H9 (cell line): Measurements from ENCODE around the gene BCHE. TPM values are rescaled to one million over a fixed set of nuclear protein-coding genes. Genes with fewer than 3 reads are reported as not detected.

Experiments used
- DNase-seq: peaks from one replicate; pipeline ENCODE4 v3.0.0-alpha.2; 2017
- H2AFZ ChIP-seq: one replicate; pipeline ENCODE4 v1.6.1; 2013; ENCODE audit warnings: mild to moderate bottlenecking, low read length, control low read depth, moderate library complexity
- H2AK5ac ChIP-seq: 2 replicates; pipeline ENCODE4 v1.6.1; 2013; ENCODE audit warnings: low read length, control low read depth, mixed read lengths; ENCODE audit not compliant: insufficient read length
- H2BK120ac ChIP-seq: one replicate; pipeline ENCODE4 v1.6.1; 2013; ENCODE audit warnings: low read depth, mild to moderate bottlenecking, low read length, control low read depth, inconsistent platforms; ENCODE audit not compliant: poor library complexity, severe bottlenecking
- H2BK12ac ChIP-seq: 2 replicates; pipeline ENCODE4 v1.6.1; 2013; ENCODE audit warnings: low read length, control low read depth, mixed read lengths, low read depth; ENCODE audit not compliant: insufficient read length
- H2BK15ac ChIP-seq: 2 replicates; pipeline ENCODE4 v1.6.1; 2013; ENCODE audit warnings: low read depth, low read length, control low read depth
- H2BK20ac ChIP-seq: one replicate; pipeline ENCODE4 v1.6.1; 2013; ENCODE audit warnings: low read depth, mild to moderate bottlenecking, low read length, control low read depth, inconsistent platforms; ENCODE audit not compliant: poor library complexity, severe bottlenecking
- H2BK5ac ChIP-seq: 2 replicates; pipeline ENCODE4 v1.6.1; 2013; ENCODE audit warnings: low read length, control low read depth, mixed read lengths; ENCODE audit not compliant: insufficient read length
- H3K14ac ChIP-seq: 2 replicates; pipeline ENCODE4 v1.6.1; 2013; ENCODE audit warnings: low read length, control low read depth; ENCODE audit not compliant: insufficient read depth
- H3K18ac ChIP-seq: 2 replicates; pipeline ENCODE4 v1.6.1; 2013; ENCODE audit warnings: low read depth, mild to moderate bottlenecking, mixed read lengths, low read length, control low read depth; ENCODE audit not compliant: insufficient read length
- H3K23ac ChIP-seq: 2 replicates; pipeline ENCODE4 v1.6.1; 2013; ENCODE audit warnings: low read length, control low read depth, mixed read lengths, low read depth; ENCODE audit not compliant: insufficient read length
- H3K23me2 ChIP-seq: 2 replicates; pipeline ENCODE4 v1.6.1; 2013; ENCODE audit warnings: low read depth, mild to moderate bottlenecking, mixed read lengths, low read length, control low read depth; ENCODE audit not compliant: insufficient read length, poor library complexity, severe bottlenecking
- H3K27ac ChIP-seq: 2 replicates; pipeline ENCODE4 v1.5.1; 2013; ENCODE audit warnings: low read length, control low read depth, mixed read lengths, low read depth; ENCODE audit not compliant: insufficient read length
- H3K27me3 ChIP-seq: 2 replicates; pipeline ENCODE4 v1.6.1; 2013; ENCODE audit warnings: low read length, control low read depth, inconsistent platforms; ENCODE audit not compliant: insufficient read depth
- H3K4ac ChIP-seq: 2 replicates; pipeline ENCODE4 v1.6.1; 2013; ENCODE audit warnings: low read depth, mild to moderate bottlenecking, control low read depth, inconsistent platforms, low read length, moderate library complexity
- H3K4me1 ChIP-seq: 2 replicates; pipeline ENCODE4 v1.6.1; 2013; ENCODE audit warnings: low read length, control low read depth, inconsistent platforms; ENCODE audit not compliant: insufficient read depth
- H3K4me2 ChIP-seq: 2 replicates; pipeline ENCODE4 v1.6.1; 2013; ENCODE audit warnings: low read length, control low read depth, mixed read lengths; ENCODE audit not compliant: insufficient read length, insufficient read depth
- H3K56ac ChIP-seq: 2 replicates; pipeline ENCODE4 v1.6.1; 2013; ENCODE audit warnings: low read depth, mild to moderate bottlenecking, mixed read lengths, low read length, control low read depth; ENCODE audit not compliant: insufficient read length
- H3K79me1 ChIP-seq: 2 replicates; pipeline ENCODE4 v1.6.1; 2013; ENCODE audit warnings: low read depth, mild to moderate bottlenecking, moderate library complexity, low read length, control low read depth, inconsistent platforms; ENCODE audit not compliant: insufficient read depth, poor library complexity, severe bottlenecking
- H3K79me2 ChIP-seq: 2 replicates; pipeline ENCODE4 v1.6.1; 2013; ENCODE audit warnings: low read length, control low read depth, inconsistent platforms; ENCODE audit not compliant: insufficient read depth
- H3K9ac ChIP-seq: 2 replicates; pipeline ENCODE4 v1.6.1; 2013; ENCODE audit warnings: low read length, control low read depth, mixed read lengths; ENCODE audit not compliant: insufficient read length; ENCODE audit errors: extremely low read depth
- H3K9me3 ChIP-seq: one replicate; pipeline ENCODE4 v1.6.1; 2013; ENCODE audit warnings: low read depth, low read length, inconsistent platforms; ENCODE audit not compliant: control insufficient read depth
- H3T11ph ChIP-seq: one replicate; pipeline ENCODE4 v1.6.1; 2013; ENCODE audit warnings: mild to moderate bottlenecking, low read length, control low read depth, inconsistent platforms
- H4K20me1 ChIP-seq: one replicate; pipeline ENCODE4 v1.6.1; 2013; ENCODE audit not compliant: control insufficient read depth, insufficient read length, insufficient read depth
- H4K5ac ChIP-seq: 2 replicates; pipeline ENCODE4 v1.6.1; 2013; ENCODE audit warnings: low read depth, mild to moderate bottlenecking, mixed read lengths, low read length, control low read depth; ENCODE audit not compliant: insufficient read length
- H4K8ac ChIP-seq: replicated peaks from 2 replicates; pipeline ENCODE4 v1.6.1; 2013; ENCODE audit warnings: low read length, control low read depth, mixed read lengths, low read depth; ENCODE audit not compliant: insufficient read length
- H4K91ac ChIP-seq: 2 replicates; pipeline ENCODE4 v1.6.1; 2013; ENCODE audit warnings: low read depth, mild to moderate bottlenecking, moderate library complexity, mixed read lengths, low read length, control low read depth; ENCODE audit not compliant: insufficient read length
- H3K27ac Mint-ChIP-seq, 3 experiments: 2 replicates in 2 of 3; 3 replicates in 1 of 3; pipeline ENCODE4 v1.8.0; 2020 to 2021; ENCODE audit warnings: mixed read lengths in 3 of 3, mild to moderate bottlenecking in 1 of 3, moderate library complexity in 1 of 3
- H3K27me3 Mint-ChIP-seq: 2 replicates; pipeline ENCODE4 v1.8.0; 2021; ENCODE audit warnings: low read depth, mild to moderate bottlenecking, moderate library complexity, mixed read lengths
- H3K36me3 Mint-ChIP-seq, 3 experiments: 2 replicates in 2 of 3; 3 replicates in 1 of 3; pipeline ENCODE4 v1.8.0; 2020 to 2021; ENCODE audit warnings: low read depth in 3 of 3, mixed read lengths in 3 of 3; ENCODE audit not compliant: insufficient read depth in 1 of 3
- H3K4me1 Mint-ChIP-seq, 2 experiments: 2 replicates each; pipeline ENCODE4 v1.8.0; 2020; ENCODE audit warnings: mixed read lengths in 2 of 2
- H3K4me3 Mint-ChIP-seq, 2 experiments: 2 replicates in 1 of 2; 3 replicates in 1 of 2; pipeline ENCODE4 v1.8.0; 2020 to 2021; ENCODE audit warnings: mild to moderate bottlenecking in 2 of 2, mixed read lengths in 2 of 2, moderate library complexity in 1 of 2
- H3K9me3 Mint-ChIP-seq, 2 experiments: 2 replicates in 1 of 2; 3 replicates in 1 of 2; pipeline ENCODE4 v1.8.0; 2020; ENCODE audit warnings: mild to moderate bottlenecking in 2 of 2, mixed read lengths in 2 of 2, moderate library complexity in 1 of 2
- CTCF ChIP-seq: fragments of 200-600 bp; sonication (generic); conservative IDR thresholded peaks from 3 replicates; pipeline ENCODE4 v1.8.0; 2021; ENCODE audit warnings: antibody characterized with exemption, mild to moderate bottlenecking
- WGBS: extraction: QIAGEN DNeasy Blood & Tissue Kit; methylation state at CpG from one replicate; pipeline ENCODE4 v1.1.7; 2013; ENCODE audit warnings: missing lambda C conversion rate, low lambda C conversion rate, mixed read lengths; ENCODE audit not compliant: insufficient read length; ENCODE audit errors: extremely low coverage; 5-methylcytosine and 5-hydroxymethylcytosine counted together
- total RNA-seq: library from RNA; stranded (reverse); gene quantifications from 2 replicates; pipeline ENCODE4 v1.2.1, GENCODE V29; 2021

Gene BCHE
- total RNA-seq, 1 experiment from 2014 or later = 1.4 TPM

GRCh38 chr3:165796701-165797100 is 40.5 kb downstream of the BCHE start:
- Histone ChIP-seq H4K8ac (no peak overlapping the region), H3K27me3 (no peaks in the 10 kb centered on the region), H4K5ac (no peak overlapping the region), H3K79me1 (no peaks in the 10 kb centered on the region), H2BK15ac (no peak overlapping the region), H3K23me2 (no peaks in the 10 kb centered on the region), H2BK20ac (no peak overlapping the region), H3K9me3 (no peaks in the 10 kb centered on the region), H3K79me2 (no peaks in the 10 kb centered on the region), H4K91ac (no peak overlapping the region), H2BK120ac (no peak overlapping the region), H2AK5ac (no peak overlapping the region), H3K23ac (no peak overlapping the region), H3K9ac (no peak overlapping the region), H3K18ac (no peak overlapping the region), H3K4me1 (no peaks in the 10 kb centered on the region), H3K14ac (no peak overlapping the region), H3K27ac (no peak overlapping the region), H4K20me1 (no peaks in the 10 kb centered on the region), H3K56ac (no peak overlapping the region), H3T11ph (no peak overlapping the region), H2BK12ac (no peak overlapping the region), H2AFZ (no peak overlapping the region), H2BK5ac (no peak overlapping the region), H3K4me2 (no peak overlapping the region), H3K4ac (no peak overlapping the region)
- no peak overlapping the region for H3K27ac Mint-ChIP-seq
- H3K4me3 Mint-ChIP-seq = no peak overlapping the region
- no peak for TF ChIP-seq CTCF
- H3K9me3 Mint-ChIP-seq = no peaks in the 10 kb centered on the region
- no peaks in the 10 kb centered on the region for H3K27me3 Mint-ChIP-seq
- H3K4me1 Mint-ChIP-seq = no peaks in the 10 kb centered on the region
- WGBS = no CpG with 5 or more reads among the region's 2 CpGs
- no peak for DNase-seq
- H3K36me3 Mint-ChIP-seq = no peaks in the 10 kb centered on the region
